BE2C (cell line): ENCODE measurements around the gene LIN54.
"Not testable (repeated sequence)": the region's sequence is repeated elsewhere in the genome, so short reads cannot be mapped to it uniquely, and the experiment has no call there.

Source experiments
- DNase-seq: peaks from one replicate; pipeline ENCODE4 v3.0.0-alpha.2; 2020
- H3K27me3 ChIP-seq: fragments of 250-450 bp; sonication (Bioruptor Pico); 2 replicates; pipeline ENCODE4 v1.5.1; 2020; ENCODE audit warnings: mild to moderate bottlenecking
- H3K36me3 ChIP-seq: fragments of 250-450 bp; sonication (Bioruptor Pico); 2 replicates; pipeline ENCODE4 v1.5.1; 2020; ENCODE audit warnings: mild to moderate bottlenecking
- H3K4me1 ChIP-seq: fragments of 250-450 bp; sonication (Bioruptor Pico); 2 replicates; pipeline ENCODE4 v1.5.1; 2020
- H3K4me3 ChIP-seq: 2 replicates; pipeline ENCODE4 v1.5.1; 2011; ENCODE audit warnings: low read depth, low read length
- H3K9me3 ChIP-seq: fragments of 250-450 bp; sonication (Bioruptor Pico); 2 replicates; pipeline ENCODE4 v1.5.1; 2020
- CTCF ChIP-seq: IDR thresholded peaks from 2 replicates; pipeline ENCODE4 v1.5.1; 2012; ENCODE audit warnings: mild to moderate bottlenecking, low read depth, low read length

LIN54 gene

GRCh38 chr4:83012687-83013419 is 2.2 kb upstream of the LIN54 start:
- peak overlapping the region; percentile 94 for H3K4me3 ChIP-seq
- H3K9me3 ChIP-seq = no peaks in the 10 kb centered on the region
- peak; percentile 98 for DNase-seq
- H3K27me3 ChIP-seq = no peaks in the 10 kb centered on the region
- peak; percentile 16; the same call in 1 of the 2 replicates for TF ChIP-seq CTCF
- H3K4me1 ChIP-seq = peaks cover 3% of the 10 kb centered on the region; the same call in 1 of the 2 replicates
- no peaks in the 10 kb centered on the region for H3K36me3 ChIP-seq

GRCh38 chr4:83012200-83012686 is 1.6 kb upstream of the LIN54 start:
- Histone ChIP-seq H3K4me3 (peak overlapping the region; percentile 94), H3K9me3 (no peaks in the 10 kb centered on the region), H3K36me3 (no peaks in the 10 kb centered on the region), H3K4me1 (peaks cover 3% of the 10 kb centered on the region; the same call in 1 of the 2 replicates), H3K27me3 (no peaks in the 10 kb centered on the region)
- DNase-seq = peak; percentile 45
- no peak for TF ChIP-seq CTCF

- H3K4me1 ChIP-seq = peaks cover 3% of the 10 kb centered on the region; the same call in 1 of the 2 replicates
- H3K4me3 ChIP-seq = peak overlapping the region; percentile 94
- no peak for DNase-seq
Observed at GRCh38 chr4:83011689-83012199, 1.1 kb upstream of the LIN54 start.

GRCh38 chr4:83010111-83010521 is 507 bp downstream of the LIN54 start:
- no peak for TF ChIP-seq CTCF
- no peaks in the 10 kb centered on the region for H3K36me3 ChIP-seq
- H3K4me3 ChIP-seq = peak overlapping the region; percentile 94
- peaks cover 3% of the 10 kb centered on the region; the same call in 1 of the 2 replicates for H3K4me1 ChIP-seq
- no peaks in the 10 kb centered on the region for H3K27me3 ChIP-seq
- DNase-seq = no peak
- no peaks in the 10 kb centered on the region for H3K9me3 ChIP-seq

More at GRCh38 chr4:83011689-83012199, 1.1 kb upstream of the LIN54 start:
- H3K27me3 ChIP-seq = no peaks in the 10 kb centered on the region
- H3K9me3 ChIP-seq = no peaks in the 10 kb centered on the region
- H3K36me3 ChIP-seq = no peaks in the 10 kb centered on the region
- TF ChIP-seq CTCF = no peak

GRCh38 chr4:83009529-83009928 is 1.1 kb downstream of the LIN54 start:
- H3K4me1 ChIP-seq = peaks cover 3% of the 10 kb centered on the region; the same call in 1 of the 2 replicates
- no peaks in the 10 kb centered on the region for H3K36me3 ChIP-seq
- no peaks in the 10 kb centered on the region for H3K9me3 ChIP-seq
- no peak for TF ChIP-seq CTCF
- no peak for DNase-seq
- no peaks in the 10 kb centered on the region for H3K27me3 ChIP-seq
- peak overlapping the region; percentile 94 for H3K4me3 ChIP-seq

- DNase-seq, H3K36me3 ChIP-seq, H3K4me3 ChIP-seq, H3K27me3 ChIP-seq, H3K9me3 ChIP-seq, H3K4me1 ChIP-seq: not testable (repeated sequence)
Observed at GRCh38 chr4:83003044-83003791, 7.4 kb downstream of the LIN54 start.
